HG03575 (cell line): ENCODE measurements around the gene FAM124A.
"Not testable (repeated sequence)": the region's sequence is repeated elsewhere in the genome, so short reads cannot be mapped to it uniquely, and the experiment has no call there.

Experiments
- ATAC-seq: cut with Tn5 transposase; IDR thresholded peaks from one replicate; pipeline ENCODE4 v1.9.1; 2021; ENCODE audit not compliant: unreplicated experiment, insufficient number of reproducible peaks, low FRiP score; ENCODE audit errors: extremely low read depth

The FAM124A gene

DNA sequence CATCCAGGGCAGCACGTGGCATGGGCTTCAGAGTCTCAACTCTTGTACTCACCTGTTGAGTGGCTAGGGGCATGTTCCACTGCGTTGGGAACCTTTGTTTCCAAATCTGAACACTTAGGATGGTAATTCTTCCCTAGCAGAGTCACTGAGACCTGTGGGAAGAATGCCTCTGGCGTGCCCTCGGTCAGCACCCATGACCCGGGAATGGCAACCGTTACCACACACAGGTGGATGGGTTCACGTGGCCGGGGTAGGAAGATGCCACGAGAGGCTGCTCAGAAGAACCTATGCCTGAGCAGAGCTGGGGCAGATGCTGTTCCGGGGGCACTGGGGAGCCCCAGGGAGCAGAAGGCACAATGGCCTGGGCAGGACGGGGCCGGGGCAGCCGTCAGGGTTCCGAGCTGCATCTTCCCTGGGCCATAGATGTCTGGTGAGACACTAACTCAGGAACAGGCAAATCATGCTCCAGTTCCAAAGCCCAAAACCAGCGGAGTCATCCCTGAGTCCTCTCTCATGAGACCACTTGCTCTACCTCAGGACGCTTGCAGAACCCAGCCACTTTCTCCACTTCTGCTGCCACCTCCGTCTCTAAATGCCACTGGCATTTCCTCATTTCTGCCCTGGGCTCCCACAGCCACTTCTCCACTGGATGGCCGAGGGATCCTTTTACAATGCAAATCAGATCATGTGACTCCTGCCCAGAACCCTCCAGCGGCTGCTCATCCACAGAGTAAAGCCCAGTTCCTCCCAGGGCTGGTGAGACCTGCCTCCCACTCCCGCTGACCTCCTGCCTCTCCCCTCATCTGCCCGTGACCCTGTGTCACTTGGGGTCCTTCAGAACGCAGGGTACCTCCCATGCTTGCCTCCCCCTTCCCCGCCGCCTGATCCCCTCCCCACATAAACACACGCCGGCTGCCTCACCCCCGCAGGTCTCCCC, 36.7 kb downstream of the FAM124A start:
- no peak for ATAC-seq

GRCh38 chr13:51260154-51260553, 38.0 kb downstream of the FAM124A start:
- no peak for ATAC-seq

- ATAC-seq = no peak
Observed at GRCh38 chr13:51261610-51262249, 39.5 kb downstream of the FAM124A start.

- no peak for ATAC-seq
Observed at GRCh38 chr13:51262501-51263211, 40.5 kb downstream of the FAM124A start.

DNA sequence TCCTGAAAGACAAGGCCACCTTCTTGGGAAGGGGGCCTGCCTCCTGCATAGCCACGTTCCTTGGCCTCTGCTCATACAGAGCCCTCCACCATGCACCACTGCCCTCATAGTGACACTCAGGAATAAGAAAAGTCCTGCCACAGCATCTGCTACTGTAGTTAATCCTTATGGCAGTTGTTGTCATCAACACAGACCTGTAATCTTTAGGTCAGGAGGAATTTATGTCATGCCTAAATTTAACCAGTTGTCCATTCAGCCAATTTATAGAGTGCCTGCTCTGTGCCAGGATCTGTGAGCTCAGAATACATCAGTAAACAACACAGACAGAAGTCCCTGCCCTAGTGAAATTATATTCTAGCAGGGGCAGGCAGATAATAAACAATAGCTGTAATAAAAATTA, 44.4 kb downstream of the FAM124A start:
- ATAC-seq = no peak

GRCh38 chr13:51267622-51268021, 45.4 kb downstream of the FAM124A start:
- no peak for ATAC-seq

DNA sequence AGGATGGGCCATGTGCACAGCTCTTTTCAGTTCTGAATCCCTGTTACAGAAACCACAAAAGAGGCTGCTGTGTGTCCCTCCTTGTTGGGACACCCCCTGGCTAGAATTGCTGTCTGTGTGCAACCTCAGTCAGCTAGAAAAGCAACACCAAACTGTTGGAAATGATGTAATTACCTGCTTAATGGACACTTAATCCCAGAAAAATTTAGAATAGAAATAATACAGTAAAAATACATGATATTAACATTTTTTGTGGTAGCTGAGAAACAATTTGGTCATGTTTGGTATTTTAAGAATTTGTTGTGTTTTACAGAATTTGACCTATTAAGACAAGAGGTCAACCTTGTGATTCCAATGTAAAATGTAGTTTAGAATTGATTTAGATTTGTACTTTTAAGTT, 46.8 kb downstream of the FAM124A start:
- no peak for ATAC-seq

DNA sequence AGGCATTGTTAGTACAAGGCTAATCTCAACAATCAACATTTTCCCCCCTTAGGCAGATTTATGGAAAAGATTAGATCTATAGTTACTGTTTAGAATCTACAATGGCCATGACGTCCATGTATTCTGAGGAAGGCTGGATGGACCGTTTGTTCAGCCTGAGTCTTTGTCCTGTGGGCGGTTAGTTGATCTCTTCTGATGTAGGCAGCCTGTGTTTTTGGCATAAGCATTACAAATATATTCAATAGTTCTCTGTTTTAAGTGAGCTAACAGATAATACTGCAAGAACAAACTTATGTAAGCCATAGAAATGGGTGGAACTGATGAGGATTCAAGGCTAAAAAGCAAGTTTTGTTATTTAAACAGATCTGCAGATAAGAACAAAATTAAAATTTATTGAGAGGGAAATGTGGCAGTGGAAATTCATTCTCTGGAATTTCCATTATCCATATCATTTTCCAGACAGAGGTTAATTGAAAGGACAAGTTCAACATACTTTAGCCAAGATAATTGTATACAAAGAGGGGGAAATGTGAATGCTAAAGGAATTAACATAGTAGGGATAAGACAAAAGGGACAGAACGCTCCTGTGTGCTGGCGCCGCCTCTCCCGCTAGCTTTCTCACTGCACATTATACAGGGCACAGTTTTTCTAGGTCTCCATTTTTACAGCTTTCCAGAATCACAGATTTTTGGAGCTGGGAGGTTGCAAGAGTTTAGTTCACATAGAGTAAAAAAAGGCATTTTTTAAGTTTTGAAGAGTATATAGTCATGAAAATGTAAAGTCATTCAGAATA, 48.6 kb downstream of the FAM124A start:
- ATAC-seq = no peak

- ATAC-seq = no peak
Observed at GRCh38 chr13:51271528-51272085, 49.4 kb downstream of the FAM124A start.

DNA sequence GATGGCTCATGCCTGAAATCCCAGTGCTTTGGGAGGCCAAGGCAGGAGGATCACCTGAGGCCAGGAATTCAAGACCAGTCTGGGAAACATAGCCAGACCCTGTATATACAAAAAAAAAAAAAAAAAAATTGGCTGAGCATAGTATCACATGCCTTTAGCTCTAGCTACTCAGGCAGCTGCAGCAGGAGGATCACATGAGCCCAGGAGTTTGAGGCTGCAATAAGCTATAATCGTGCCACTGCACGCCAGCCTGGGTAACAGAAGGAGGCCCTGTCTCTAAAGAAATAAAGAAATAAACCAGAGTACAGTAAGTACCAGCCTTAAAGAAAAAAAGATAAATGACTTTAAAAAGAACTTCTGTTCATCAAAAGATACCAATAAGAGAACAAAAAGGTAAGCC, 52.9 kb downstream of the FAM124A start:
- no peak for ATAC-seq

- no peak for ATAC-seq
Observed at GRCh38 chr13:51276636-51277035, 54.4 kb downstream of the FAM124A start.

DNA sequence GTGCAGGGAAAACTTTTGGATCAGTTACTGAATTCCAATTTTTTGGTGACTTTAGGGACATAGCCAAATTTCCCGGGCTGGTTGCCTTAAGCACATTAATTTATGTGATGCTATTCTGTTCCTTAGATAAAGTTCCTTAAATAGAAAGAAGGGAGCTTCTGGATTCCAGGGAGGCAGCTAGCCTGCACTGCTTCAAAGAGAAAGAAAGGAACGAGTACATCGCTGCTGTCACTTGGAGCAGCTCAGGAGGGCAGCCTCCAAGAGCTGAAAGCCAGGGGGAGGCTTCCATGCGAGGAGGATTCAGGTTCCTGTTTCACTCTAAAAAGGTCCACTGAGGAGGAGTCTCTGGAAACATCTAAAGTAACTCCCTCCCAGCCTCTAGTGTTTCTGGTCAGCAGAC, 55.7 kb downstream of the FAM124A start:
- ATAC-seq = no peak

- ATAC-seq = no peak
Observed at GRCh38 chr13:51278426-51279130, 56.4 kb downstream of the FAM124A start.

DNA sequence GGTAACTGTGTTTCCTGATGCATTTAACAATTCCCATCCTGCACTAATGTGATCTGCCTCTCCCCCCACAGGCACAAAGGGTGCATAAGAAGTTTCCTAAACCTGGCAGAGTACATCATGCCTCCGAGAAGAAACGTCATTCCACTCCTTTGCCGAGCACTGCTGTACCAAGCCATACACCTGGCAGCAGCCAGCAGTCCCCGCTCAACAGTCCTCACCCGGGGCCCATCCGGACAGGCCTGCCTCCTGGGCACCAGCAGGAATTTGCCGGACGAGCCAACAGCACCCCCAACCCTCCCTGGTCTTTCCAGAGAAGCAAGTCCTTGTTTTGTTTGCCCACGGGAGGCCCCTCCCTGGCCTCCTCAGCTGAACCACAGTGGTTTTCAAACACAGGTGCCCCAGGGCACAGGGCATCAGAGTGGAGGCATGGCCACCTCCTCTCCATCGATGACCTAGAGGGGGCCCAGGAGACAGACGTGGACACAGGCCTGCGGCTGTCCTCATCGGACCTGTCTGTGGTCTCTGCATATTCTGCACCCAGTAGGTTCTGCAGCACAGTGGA, 58.3 kb downstream of the FAM124A start:
- no peak for ATAC-seq

DNA sequence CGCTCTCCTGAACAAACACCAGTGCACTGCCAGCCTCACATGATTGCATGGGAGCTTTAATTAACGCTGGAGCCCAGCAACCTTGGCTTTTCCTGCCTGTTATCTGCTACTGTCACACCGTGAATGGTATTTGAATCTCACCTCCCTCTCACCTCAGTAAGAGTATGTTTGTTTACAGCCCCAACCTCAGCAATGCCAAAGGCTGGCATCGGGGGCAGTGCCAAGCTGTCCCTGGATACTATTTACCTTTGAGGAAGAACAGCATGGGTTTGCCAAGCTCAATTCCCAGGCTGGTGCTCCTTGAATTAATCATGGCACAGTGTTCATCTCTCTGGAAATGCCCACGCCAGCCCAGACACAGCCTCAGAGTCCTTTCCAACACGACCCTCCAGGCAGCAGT, 60.1 kb downstream of the FAM124A start:
- no peak for ATAC-seq

- not testable (repeated sequence) for ATAC-seq
Observed at GRCh38 chr13:51282923-51283322, 60.7 kb downstream of the FAM124A start.

GRCh38 chr13:51283371-51283770, 61.2 kb downstream of the FAM124A start:
- no peak for ATAC-seq

GRCh38 chr13:51284339-51284738, 62.1 kb downstream of the FAM124A start:
- ATAC-seq = no peak
